ENCODE data around the gene ACKR3.
A peak's percentile ranks its signal among the peaks of the same experiment; 100 is the strongest.

Gene ACKR3

DNA sequence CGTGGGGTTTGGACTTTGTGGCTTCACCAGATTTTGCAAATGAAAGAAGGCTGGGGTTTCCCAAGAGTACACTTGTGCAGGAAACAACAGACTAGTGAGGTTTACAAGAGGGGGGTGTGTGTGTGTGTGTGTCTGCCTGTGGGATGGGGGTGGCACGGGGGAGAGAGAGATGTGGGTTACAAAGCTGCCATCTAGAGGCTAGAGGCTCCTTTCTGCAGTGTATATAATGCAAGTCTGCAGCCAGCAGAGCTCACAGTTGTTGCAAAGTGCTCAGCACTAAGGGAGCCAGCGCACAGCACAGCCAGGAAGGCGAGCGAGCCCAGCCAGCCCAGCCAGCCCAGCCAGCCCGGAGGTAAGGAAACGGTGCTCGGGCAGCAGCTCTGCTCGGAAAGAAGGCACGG is at the start of gene ACKR3:
Gene ACKR3 (plus strand): TSS at position 253 of the 401 bp plus-strand sequence. CDS start 10,641 bp downstream, outside the sequence.
- Mint-ChIP-seq H3K4me3 (peak within 1 kb of the TSS; percentile 82), H3K9me3 (no peaks in the 10 kb centered on the region), H3K27ac (peak within 1 kb of the TSS; percentile 26), H3K4me1 (ENCODE audit: low read depth) (peaks cover 20% of the 10 kb centered on the region), H3K36me3 (ENCODE audit: low read depth) (no peaks in the 10 kb centered on the region), H3K27me3 (no peaks in the 10 kb centered on the region)

DNA sequence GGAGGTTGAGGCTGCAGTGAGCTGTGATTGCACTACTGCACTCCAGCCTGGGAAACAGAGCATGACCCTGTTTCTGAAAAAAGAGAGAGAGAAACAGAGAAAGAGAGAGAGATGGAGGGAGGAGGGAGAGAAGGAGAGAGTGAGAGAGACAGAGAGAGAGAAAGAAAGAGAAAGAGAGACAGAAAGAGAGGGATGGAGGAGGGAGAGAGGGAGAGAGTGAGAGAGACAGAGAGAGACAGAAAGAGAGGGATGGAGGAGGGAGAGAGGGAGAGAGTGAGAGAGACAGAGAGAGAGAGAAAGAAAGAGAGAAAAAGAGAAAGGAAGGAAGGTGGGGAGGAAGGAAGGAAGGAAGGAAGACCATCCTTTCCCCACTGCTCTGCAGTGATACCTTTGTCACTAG is 48.1 kb upstream of the ACKR3 start:
- H3K36me3 Mint-ChIP-seq (ENCODE audit: low read depth), result no peaks in the 10 kb centered on the region
- H3K4me3 Mint-ChIP-seq, result no peak overlapping the region
- H3K27ac Mint-ChIP-seq, result no peak overlapping the region
- H3K27me3 Mint-ChIP-seq, result no peaks in the 10 kb centered on the region
- no peaks in the 10 kb centered on the region for H3K4me1 Mint-ChIP-seq (ENCODE audit: low read depth)
- H3K9me3 Mint-ChIP-seq, result no peaks in the 10 kb centered on the region

DNA sequence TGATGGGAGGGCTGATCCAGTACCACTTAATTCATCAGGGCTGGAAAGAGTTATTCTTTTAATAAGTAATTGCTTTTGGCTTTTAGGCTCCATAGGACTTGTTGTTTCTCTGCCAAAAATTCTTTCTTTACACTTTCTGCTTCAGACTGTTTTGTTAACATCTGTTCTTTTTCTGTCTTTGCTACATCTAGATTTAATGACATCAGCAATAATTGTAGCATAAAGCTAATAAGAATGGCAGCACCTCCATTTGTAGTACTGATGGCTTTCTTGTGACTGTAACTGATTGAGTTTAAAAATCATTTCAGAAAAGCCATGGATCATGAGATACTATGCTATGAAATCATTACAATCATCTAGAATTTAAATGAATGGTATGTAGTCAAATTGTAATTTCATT is 46.4 kb upstream of the ACKR3 start:
- no peaks in the 10 kb centered on the region for H3K27me3 Mint-ChIP-seq
- no peak overlapping the region for H3K27ac Mint-ChIP-seq
- H3K4me1 Mint-ChIP-seq (ENCODE audit: low read depth), result no peaks in the 10 kb centered on the region
- no peaks in the 10 kb centered on the region for H3K9me3 Mint-ChIP-seq
- no peaks in the 10 kb centered on the region for H3K36me3 Mint-ChIP-seq (ENCODE audit: low read depth)
- no peak overlapping the region for H3K4me3 Mint-ChIP-seq

DNA sequence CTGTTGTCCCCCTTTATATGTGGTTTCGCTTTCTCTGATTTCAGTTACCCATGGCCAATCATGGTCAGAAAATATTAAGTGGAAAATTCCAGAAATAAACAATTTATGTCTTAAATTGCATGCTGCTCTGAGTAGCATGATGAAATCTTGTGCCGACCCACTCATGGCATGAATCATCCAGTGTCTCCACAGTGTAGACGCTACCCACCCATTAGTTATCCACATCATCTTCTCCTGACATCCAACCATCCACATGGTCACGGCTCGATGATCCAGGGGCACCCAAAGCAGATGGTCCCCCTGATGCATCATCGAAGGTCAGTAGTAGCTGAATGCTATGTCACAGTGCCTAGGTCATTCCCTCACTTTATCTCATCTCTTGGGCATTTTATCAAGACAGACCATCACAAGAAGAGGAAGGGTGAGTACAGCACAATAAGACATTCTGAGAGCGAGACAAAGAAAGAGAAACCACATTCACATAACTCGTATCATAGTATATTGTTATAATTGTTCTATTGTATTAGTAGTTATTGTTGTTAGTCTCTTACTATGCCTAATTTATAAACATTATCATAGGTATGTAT is 44.1 kb upstream of the ACKR3 start:
- Mint-ChIP-seq H3K27ac (no peak overlapping the region), H3K27me3 (no peaks in the 10 kb centered on the region), H3K4me1 (ENCODE audit: low read depth) (no peaks in the 10 kb centered on the region), H3K9me3 (no peaks in the 10 kb centered on the region), H3K36me3 (ENCODE audit: low read depth) (no peaks in the 10 kb centered on the region), H3K4me3 (no peak overlapping the region)

DNA sequence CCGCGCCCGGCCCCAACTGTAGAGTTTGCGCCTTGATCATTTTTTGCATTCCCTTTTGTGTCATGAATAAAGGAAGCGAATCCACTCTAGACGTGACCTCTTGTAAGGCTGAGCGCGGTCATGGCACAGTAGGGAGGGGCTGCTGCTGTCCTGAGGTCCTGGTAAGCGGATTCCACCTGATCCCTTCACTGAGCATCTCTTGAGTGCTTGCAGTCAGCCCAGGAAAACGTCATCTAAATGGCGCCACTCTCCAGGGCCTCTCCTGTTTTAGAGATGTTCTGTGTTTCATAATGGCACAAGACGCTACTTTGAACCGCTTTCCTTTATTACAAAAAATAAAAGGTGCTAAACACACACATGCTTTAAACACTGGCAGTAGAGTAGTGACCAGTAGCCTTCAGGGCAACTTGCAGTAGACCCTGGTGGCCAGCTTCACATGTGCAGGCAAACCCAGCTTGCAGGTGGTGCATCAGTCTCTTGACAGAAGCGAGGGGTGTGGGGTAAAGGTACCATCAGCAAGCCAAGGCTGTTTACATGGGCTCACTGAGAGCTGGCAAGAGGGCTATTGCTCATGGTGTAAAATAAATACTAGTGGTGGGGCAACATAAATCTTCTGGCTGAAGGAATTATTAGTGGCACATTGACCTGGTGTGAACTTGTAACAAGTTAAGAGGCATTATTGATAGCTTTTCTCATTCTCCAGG is 43.0 kb upstream of the ACKR3 start:
- Mint-ChIP-seq H3K27me3 (no peaks in the 10 kb centered on the region), H3K27ac (no peak overlapping the region), H3K9me3 (no peaks in the 10 kb centered on the region), H3K4me3 (no peak overlapping the region), H3K4me1 (ENCODE audit: low read depth) (no peaks in the 10 kb centered on the region), H3K36me3 (ENCODE audit: low read depth) (no peaks in the 10 kb centered on the region)

GRCh38 chr2:236527159-236527630 is 42.4 kb upstream of the ACKR3 start:
- Mint-ChIP-seq H3K27ac (no peak overlapping the region), H3K4me1 (ENCODE audit: low read depth) (no peaks in the 10 kb centered on the region), H3K9me3 (no peaks in the 10 kb centered on the region), H3K36me3 (ENCODE audit: low read depth) (no peaks in the 10 kb centered on the region), H3K4me3 (no peak overlapping the region), H3K27me3 (no peaks in the 10 kb centered on the region)

DNA sequence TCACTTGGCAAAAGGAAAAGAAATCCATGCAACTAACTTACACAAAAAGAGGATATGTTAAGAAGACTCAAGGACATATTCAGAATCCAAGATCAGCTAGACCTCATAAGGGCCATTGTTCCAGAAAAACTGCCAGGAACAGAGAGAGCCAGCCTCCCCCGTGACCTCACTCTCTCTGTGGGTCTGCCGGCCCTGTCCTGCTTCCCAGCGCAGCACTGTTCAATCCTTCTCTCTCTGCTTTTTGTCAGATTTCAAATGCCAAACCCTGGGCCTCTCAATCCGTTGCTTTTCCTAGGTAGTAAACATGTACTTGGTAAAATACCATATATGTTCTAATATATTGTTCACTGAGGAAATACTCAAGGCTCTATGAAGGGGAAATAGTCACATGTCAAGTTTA is 40.0 kb upstream of the ACKR3 start:
- H3K4me1 Mint-ChIP-seq (ENCODE audit: low read depth), result no peaks in the 10 kb centered on the region
- H3K27me3 Mint-ChIP-seq, result no peaks in the 10 kb centered on the region
- H3K9me3 Mint-ChIP-seq, result no peaks in the 10 kb centered on the region
- no peak overlapping the region for H3K4me3 Mint-ChIP-seq
- H3K36me3 Mint-ChIP-seq (ENCODE audit: low read depth), result no peaks in the 10 kb centered on the region
- no peak overlapping the region for H3K27ac Mint-ChIP-seq

DNA sequence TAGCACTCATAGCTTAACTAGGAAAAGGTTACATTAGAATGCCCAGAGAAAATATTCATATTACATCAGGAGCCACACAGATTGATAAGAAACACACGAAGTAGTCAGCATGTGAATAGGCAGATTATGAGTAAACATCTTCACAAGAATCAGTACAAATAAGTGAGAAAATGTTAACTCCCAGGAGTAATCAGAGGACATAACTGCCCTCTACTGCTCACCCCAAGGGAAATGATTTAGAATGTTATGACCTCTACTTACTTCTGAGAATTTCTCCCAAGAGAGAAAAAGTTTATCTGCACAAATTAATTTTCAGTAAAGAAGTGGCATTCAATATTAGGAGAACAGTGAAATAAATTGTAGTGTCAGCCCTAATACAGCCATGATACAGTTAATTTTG is 39.1 kb upstream of the ACKR3 start:
- H3K9me3 Mint-ChIP-seq, result no peaks in the 10 kb centered on the region
- H3K36me3 Mint-ChIP-seq (ENCODE audit: low read depth), result no peaks in the 10 kb centered on the region
- H3K27me3 Mint-ChIP-seq, result no peaks in the 10 kb centered on the region
- no peak overlapping the region for H3K4me3 Mint-ChIP-seq
- no peak overlapping the region for H3K27ac Mint-ChIP-seq
- peaks cover 2% of the 10 kb centered on the region for H3K4me1 Mint-ChIP-seq (ENCODE audit: low read depth)

GRCh38 chr2:236531195-236531594 is 38.4 kb upstream of the ACKR3 start:
- no peaks in the 10 kb centered on the region for H3K9me3 Mint-ChIP-seq
- H3K36me3 Mint-ChIP-seq (ENCODE audit: low read depth), result no peaks in the 10 kb centered on the region
- H3K27me3 Mint-ChIP-seq, result no peaks in the 10 kb centered on the region
- H3K27ac Mint-ChIP-seq, result no peak overlapping the region
- no peak overlapping the region for H3K4me3 Mint-ChIP-seq
- peaks cover 8% of the 10 kb centered on the region for H3K4me1 Mint-ChIP-seq (ENCODE audit: low read depth)

DNA sequence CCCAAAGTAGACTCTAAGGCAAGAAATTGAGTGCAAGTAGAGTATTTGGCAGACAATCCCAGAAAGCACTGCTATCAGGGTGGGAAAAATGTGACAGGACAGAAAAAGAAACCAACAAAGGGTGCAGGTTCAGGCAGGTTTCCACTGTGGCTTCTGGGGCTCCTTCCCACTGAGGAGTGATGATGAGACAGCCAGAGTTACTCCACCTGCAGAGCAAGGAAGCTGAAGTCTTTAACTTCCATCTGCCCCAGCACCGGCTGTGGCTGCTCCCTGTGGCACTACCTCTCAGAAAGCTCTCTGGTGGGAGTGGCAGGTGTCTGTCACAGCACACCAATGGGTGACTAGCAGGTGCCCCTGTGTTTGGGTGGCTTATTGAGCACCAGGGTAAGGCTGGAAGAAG is 37.6 kb upstream of the ACKR3 start:
- Mint-ChIP-seq H3K27me3 (no peaks in the 10 kb centered on the region), H3K9me3 (no peaks in the 10 kb centered on the region), H3K4me3 (no peak overlapping the region), H3K36me3 (ENCODE audit: low read depth) (no peaks in the 10 kb centered on the region), H3K4me1 (ENCODE audit: low read depth) (peaks cover 16% of the 10 kb centered on the region), H3K27ac (no peak overlapping the region)

DNA sequence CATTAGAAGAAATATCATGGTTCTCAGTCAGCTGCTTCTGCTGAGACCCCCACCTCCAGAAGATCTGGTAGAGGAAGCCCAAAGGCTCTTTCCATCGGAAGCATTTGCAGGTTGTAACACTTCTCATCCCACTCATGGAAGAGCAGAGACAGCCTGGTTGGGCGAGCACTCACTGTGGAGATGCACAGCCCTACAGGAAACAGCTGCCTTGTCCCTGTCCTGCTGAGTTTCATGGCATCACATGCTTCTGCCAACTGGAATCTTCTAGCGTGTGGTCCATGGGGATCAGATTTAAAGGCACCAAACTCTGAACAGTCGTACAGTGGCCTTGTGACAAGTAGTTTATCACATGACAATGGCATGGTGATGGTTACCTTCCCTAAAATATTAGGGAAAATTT is 36.3 kb upstream of the ACKR3 start:
- Mint-ChIP-seq H3K4me3 (no peak overlapping the region), H3K27ac (no peak overlapping the region), H3K4me1 (ENCODE audit: low read depth) (peaks cover 29% of the 10 kb centered on the region), H3K9me3 (no peaks in the 10 kb centered on the region), H3K36me3 (ENCODE audit: low read depth) (no peaks in the 10 kb centered on the region), H3K27me3 (no peaks in the 10 kb centered on the region)

DNA sequence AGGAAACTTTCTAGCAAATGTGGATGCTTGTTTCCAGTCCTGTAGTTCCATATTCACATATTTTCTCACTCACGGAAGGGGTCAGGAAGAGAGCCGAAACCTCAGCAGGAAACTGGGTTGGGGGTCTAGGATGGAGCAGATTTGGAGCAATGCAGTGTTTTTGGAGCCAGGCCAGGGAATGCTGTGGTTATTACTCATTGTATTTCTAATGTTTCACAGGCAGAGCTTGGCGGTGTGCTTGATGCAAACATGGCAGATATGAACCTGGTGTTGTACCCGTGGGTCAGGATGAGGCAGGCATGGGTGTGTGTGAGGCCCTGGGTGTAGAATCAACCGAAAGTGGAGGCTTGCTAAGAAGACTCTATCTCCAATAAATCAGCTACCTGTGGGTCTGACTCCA is 34.6 kb upstream of the ACKR3 start:
- H3K4me1 Mint-ChIP-seq (ENCODE audit: low read depth), result peaks cover 46% of the 10 kb centered on the region
- no peaks in the 10 kb centered on the region for H3K9me3 Mint-ChIP-seq
- H3K4me3 Mint-ChIP-seq, result no peak overlapping the region
- H3K27ac Mint-ChIP-seq, result no peak overlapping the region
- peaks cover 4% of the 10 kb centered on the region for H3K36me3 Mint-ChIP-seq (ENCODE audit: low read depth)
- no peaks in the 10 kb centered on the region for H3K27me3 Mint-ChIP-seq

DNA sequence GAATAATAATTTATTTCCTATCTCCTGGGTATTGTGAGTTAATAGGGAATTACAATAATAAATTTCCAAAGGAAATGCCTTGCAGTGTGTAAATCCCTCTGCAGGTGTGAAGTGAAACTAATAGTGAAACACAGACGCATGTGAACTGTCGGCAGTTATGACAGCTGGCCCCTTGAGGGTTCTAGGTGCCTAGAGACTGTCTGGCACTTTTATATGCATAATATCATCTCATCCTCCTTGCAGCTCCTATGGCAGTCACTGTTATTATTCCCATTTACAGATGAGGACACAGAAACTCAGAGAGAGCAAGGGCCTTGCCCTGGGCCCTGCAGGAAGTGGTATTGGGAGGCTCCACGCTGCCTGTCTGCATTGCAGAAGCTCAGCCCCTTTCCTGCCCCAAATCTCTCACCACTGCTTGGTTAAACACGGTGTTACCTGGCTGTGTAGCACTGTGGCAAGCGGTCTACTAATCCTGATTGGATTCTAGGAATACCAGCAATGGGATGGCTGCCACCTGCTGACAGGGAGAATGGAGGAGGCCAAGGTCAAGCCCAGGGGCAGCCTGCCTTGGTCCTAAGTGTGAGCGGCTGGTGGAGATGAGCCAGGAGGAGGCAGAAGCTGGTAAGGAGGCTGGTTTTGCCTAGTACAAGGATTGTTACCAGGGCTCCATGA is 32.8 kb upstream of the ACKR3 start:
- Mint-ChIP-seq H3K4me1 (ENCODE audit: low read depth) (peaks cover 64% of the 10 kb centered on the region), H3K27me3 (no peaks in the 10 kb centered on the region), H3K36me3 (ENCODE audit: low read depth) (peaks cover 14% of the 10 kb centered on the region), H3K4me3 (peak overlapping the region; percentile 91), H3K27ac (peak overlapping the region; percentile 95), H3K9me3 (no peaks in the 10 kb centered on the region)

DNA sequence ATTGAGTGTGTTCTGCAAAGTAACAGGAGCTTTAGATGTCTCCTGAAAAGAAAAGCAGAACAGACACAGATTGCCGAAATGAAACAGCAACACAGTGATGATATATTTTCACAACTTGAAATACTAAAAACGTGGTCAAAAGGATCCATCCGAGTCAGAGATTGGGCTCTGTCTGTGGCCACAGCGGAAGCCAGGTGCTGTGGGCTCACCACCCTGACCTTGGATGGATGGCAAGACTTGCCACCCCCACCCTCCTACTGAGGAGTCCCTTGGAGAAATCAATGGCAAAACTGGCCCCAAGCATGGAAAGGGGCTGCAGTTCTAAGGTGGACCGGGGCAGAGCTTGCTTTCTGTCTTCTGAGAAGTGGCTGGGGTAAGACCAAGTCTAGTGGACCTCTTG is 31.4 kb upstream of the ACKR3 start:
- Mint-ChIP-seq H3K9me3 (no peaks in the 10 kb centered on the region), H3K4me1 (ENCODE audit: low read depth) (peaks cover 78% of the 10 kb centered on the region), H3K4me3 (peak overlapping the region; percentile 91), H3K27me3 (no peaks in the 10 kb centered on the region), H3K27ac (peak overlapping the region; percentile 95), H3K36me3 (ENCODE audit: low read depth) (peaks cover 28% of the 10 kb centered on the region)

- H3K27ac Mint-ChIP-seq, result peak overlapping the region; percentile 80
- peak overlapping the region; percentile 42 for H3K4me3 Mint-ChIP-seq
- H3K36me3 Mint-ChIP-seq (ENCODE audit: low read depth), result peaks cover 29% of the 10 kb centered on the region
- no peaks in the 10 kb centered on the region for H3K27me3 Mint-ChIP-seq
- H3K9me3 Mint-ChIP-seq, result no peaks in the 10 kb centered on the region
- peaks cover 95% of the 10 kb centered on the region for H3K4me1 Mint-ChIP-seq (ENCODE audit: low read depth)
Observed at GRCh38 chr2:236541008-236541562, 28.5 kb upstream of the ACKR3 start.
